Mammary epithelial cell (primary cell): ENCODE results near the gene PCDHGC4.

Experiments
- EZH2 ChIP-seq: IDR thresholded peaks from 2 replicates; pipeline ENCODE4 v1.6.1; 2012; ENCODE audit warnings: low read length, inconsistent platforms, borderline replicate concordance
- TF ChIP-seq, protein P1 (sequence below), 2 donors: IDR thresholded peaks in 1 of 2; conservative IDR thresholded peaks in 1 of 2; 2 replicates each; pipeline ENCODE4 v1.5.1; 2011 to 2012; ENCODE audit warnings: inconsistent platforms in 2 of 2, low read length in 2 of 2, mild to moderate bottlenecking in 2 of 2, control low read depth in 1 of 2, low read depth in 1 of 2; ENCODE audit not compliant: insufficient read depth in 1 of 2; ENCODE audit errors: extremely low read depth in 1 of 2

DNA sequence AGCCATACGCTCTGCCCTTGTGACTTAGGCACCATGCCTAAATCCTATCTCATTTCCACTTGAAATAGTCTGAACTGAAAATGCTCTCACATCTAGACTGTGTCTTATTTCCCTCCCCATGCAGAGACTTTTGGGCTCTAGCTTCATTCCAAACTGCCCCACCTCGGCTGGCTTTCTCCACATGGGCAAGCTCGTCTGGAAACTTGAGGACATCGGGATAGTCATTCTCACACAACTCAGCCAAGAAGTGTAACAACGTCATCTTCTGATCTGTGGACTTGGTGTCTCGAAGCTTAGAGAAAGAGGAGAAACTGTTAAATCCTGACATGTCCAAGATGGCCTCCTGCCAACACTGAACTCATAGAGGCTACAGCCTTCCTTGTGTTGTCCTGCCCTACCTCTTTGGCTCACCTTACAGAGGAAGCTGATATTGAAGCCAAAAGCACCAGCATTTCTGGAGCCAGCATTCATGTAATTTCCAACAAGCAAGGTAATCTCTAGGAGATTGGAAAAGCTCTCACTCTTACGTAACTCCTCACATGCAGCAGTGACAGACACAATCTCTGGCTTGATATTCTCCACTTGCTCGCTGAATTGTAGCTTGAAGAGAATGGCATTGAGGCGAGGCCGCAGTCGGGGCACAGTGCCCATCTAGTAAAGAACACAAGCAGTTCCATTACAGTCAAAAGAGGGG is 43.6 kb downstream of the PCDHGC4 start:
- TF ChIP-seq, protein P1, sequence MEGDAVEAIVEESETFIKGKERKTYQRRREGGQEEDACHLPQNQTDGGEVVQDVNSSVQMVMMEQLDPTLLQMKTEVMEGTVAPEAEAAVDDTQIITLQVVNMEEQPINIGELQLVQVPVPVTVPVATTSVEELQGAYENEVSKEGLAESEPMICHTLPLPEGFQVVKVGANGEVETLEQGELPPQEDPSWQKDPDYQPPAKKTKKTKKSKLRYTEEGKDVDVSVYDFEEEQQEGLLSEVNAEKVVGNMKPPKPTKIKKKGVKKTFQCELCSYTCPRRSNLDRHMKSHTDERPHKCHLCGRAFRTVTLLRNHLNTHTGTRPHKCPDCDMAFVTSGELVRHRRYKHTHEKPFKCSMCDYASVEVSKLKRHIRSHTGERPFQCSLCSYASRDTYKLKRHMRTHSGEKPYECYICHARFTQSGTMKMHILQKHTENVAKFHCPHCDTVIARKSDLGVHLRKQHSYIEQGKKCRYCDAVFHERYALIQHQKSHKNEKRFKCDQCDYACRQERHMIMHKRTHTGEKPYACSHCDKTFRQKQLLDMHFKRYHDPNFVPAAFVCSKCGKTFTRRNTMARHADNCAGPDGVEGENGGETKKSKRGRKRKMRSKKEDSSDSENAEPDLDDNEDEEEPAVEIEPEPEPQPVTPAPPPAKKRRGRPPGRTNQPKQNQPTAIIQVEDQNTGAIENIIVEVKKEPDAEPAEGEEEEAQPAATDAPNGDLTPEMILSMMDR (conservative IDR thresholded peaks at IDR 0.05 in 1 of 2, IDR thresholded peaks at IDR 0.05 in 1 of 2; ENCODE audit: extremely low read depth in 1 of 2, insufficient read depth in 1 of 2, low read depth in 1 of 2, low read length in 2 of 2) = no peak
- TF ChIP-seq EZH2 = no peak
